DOHH2 (cell line): ENCODE data around the gene ZNF892.

Experiments
- H3F3A ChIP-seq: fragments of 200-600 bp; sonication (generic), shearing (Covaris generic); 2 replicates; pipeline ENCODE4 v1.6.0; 2016; ENCODE audit warnings: antibody characterized with exemption, mild to moderate bottlenecking; ENCODE audit not compliant: control insufficient read depth, insufficient read depth
- H3K27ac ChIP-seq: fragments of 200-600 bp; sonication (generic); 2 replicates; pipeline ENCODE4 v1.5.1; 2014; ENCODE audit warnings: low read depth, mild to moderate bottlenecking, low read length, moderate library complexity
- H3K27me3 ChIP-seq: fragments of 200-600 bp; sonication (generic); 2 replicates; pipeline ENCODE4 v1.6.1; 2014; ENCODE audit warnings: mild to moderate bottlenecking, low read length, mixed read lengths; ENCODE audit not compliant: control insufficient read depth
- H3K36me3 ChIP-seq: fragments of 200-600 bp; sonication (generic); 2 replicates; pipeline ENCODE4 v1.6.1; 2014; ENCODE audit warnings: mild to moderate bottlenecking, low read length, moderate library complexity, mixed read lengths; ENCODE audit not compliant: control insufficient read depth
- H3K4me1 ChIP-seq: fragments of 200-600 bp; sonication (generic); 2 replicates; pipeline ENCODE4 v1.6.1; 2014; ENCODE audit warnings: mild to moderate bottlenecking, low read length, mixed read lengths; ENCODE audit not compliant: control insufficient read depth
- H3K4me2 ChIP-seq: fragments of 200-600 bp; sonication (generic); 2 replicates; pipeline ENCODE4 v1.6.0; 2014; ENCODE audit warnings: mild to moderate bottlenecking, low read length, moderate library complexity
- H3K4me3 ChIP-seq: fragments of 200-600 bp; sonication (generic); 2 replicates; pipeline ENCODE4 v1.5.1; 2014; ENCODE audit warnings: mild to moderate bottlenecking, low read length, mixed read lengths
- H3K79me2 ChIP-seq: fragments of 200-600 bp; sonication (generic); 2 replicates; pipeline ENCODE4 v1.6.1; 2014; ENCODE audit warnings: mild to moderate bottlenecking, low read length, mixed read lengths; ENCODE audit not compliant: control insufficient read depth
- H3K9me2 ChIP-seq: fragments of 200-600 bp; sonication (generic); replicated peaks from 2 replicates; pipeline ENCODE4 v1.6.1; 2014; ENCODE audit warnings: mild to moderate bottlenecking, low read length, mixed read lengths; ENCODE audit not compliant: control insufficient read depth
- H3K9me3 ChIP-seq: fragments of 200-600 bp; sonication (generic); 2 replicates; pipeline ENCODE4 v1.6.1; 2014; ENCODE audit warnings: antibody characterized with exemption, low read length, mixed read lengths; ENCODE audit not compliant: control insufficient read depth, insufficient read depth
- H4K20me1 ChIP-seq: fragments of 200-600 bp; sonication (generic); 2 replicates; pipeline ENCODE4 v1.6.0; 2014; ENCODE audit warnings: low read depth, mild to moderate bottlenecking, antibody characterized with exemption, low read length, moderate library complexity; ENCODE audit not compliant: control insufficient read depth, insufficient read depth
- EZH2phosphoT487 ChIP-seq: fragments of 200-600 bp; sonication (generic); IDR thresholded peaks from 2 replicates; pipeline ENCODE4 v1.6.1; 2017; ENCODE audit warnings: borderline replicate concordance, mild to moderate bottlenecking, antibody characterized with exemption, low read length, moderate library complexity, mixed read lengths
- TF ChIP-seq, protein P1 (sequence below): fragments of 200-600 bp; sonication (generic); IDR thresholded peaks from one replicate; pipeline ENCODE4 v1.5.1; 2014; ENCODE audit warnings: antibody characterized with exemption, mild to moderate bottlenecking, low read depth, low read length; ENCODE audit not compliant: poor library complexity, severe bottlenecking

ZNF892 gene

DNA sequence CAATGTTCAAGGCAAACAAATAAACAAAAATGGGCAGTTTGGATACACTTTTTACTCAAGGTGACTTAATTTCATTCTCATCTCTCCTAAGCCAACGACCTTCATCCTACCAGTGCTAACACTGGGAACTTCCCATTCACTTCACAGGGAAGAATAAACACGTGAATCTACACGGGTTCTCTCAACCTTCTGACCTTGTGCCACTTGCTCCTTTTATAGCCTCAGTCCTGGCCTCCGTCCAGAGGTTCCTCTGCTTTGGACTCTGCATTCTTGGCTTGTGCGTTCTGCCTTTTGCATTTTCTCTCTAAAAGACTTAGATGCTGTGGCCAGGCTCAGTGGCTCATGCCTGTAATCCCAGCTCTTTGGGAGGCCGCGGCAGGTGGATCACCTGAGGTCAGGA lies 27.9 kb upstream of the ZNF892 start:
- Histone ChIP-seq H3F3A (no peaks in the 10 kb centered on the region), H4K20me1 (no peaks in the 10 kb centered on the region), H3K79me2 (no peaks in the 10 kb centered on the region), H3K9me2 (no peaks in the 10 kb centered on the region), H3K27ac (no peak overlapping the region), H3K36me3 (peaks cover 16% of the 10 kb centered on the region), H3K4me1 (no peaks in the 10 kb centered on the region), H3K4me3 (no peak overlapping the region), H3K27me3 (no peaks in the 10 kb centered on the region), H3K4me2 (no peak overlapping the region), H3K9me3 (no peaks in the 10 kb centered on the region)
- no peak for TF ChIP-seq EZH2phosphoT487
- TF ChIP-seq, protein P1, sequence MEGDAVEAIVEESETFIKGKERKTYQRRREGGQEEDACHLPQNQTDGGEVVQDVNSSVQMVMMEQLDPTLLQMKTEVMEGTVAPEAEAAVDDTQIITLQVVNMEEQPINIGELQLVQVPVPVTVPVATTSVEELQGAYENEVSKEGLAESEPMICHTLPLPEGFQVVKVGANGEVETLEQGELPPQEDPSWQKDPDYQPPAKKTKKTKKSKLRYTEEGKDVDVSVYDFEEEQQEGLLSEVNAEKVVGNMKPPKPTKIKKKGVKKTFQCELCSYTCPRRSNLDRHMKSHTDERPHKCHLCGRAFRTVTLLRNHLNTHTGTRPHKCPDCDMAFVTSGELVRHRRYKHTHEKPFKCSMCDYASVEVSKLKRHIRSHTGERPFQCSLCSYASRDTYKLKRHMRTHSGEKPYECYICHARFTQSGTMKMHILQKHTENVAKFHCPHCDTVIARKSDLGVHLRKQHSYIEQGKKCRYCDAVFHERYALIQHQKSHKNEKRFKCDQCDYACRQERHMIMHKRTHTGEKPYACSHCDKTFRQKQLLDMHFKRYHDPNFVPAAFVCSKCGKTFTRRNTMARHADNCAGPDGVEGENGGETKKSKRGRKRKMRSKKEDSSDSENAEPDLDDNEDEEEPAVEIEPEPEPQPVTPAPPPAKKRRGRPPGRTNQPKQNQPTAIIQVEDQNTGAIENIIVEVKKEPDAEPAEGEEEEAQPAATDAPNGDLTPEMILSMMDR = no peak

DNA sequence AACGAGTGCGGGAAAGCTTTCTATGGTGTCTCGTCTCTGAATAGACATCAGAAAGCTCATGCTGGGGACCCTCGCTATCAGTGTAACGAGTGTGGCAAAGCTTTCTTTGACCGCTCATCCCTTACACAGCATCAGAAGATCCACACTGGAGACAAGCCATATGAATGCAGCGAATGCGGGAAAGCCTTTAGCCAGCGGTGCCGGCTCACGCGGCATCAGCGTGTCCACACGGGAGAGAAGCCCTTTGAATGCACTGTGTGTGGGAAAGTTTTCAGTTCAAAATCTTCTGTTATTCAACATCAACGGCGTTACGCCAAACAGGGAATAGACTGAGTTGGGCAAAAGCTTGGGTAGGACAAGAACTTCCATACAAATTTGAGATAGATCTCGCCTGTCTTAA lies 25.5 kb upstream of the ZNF892 start:
- Histone ChIP-seq H3K4me2 (no peak overlapping the region), H3K79me2 (no peaks in the 10 kb centered on the region), H3K4me1 (no peaks in the 10 kb centered on the region), H4K20me1 (no peaks in the 10 kb centered on the region), H3K36me3 (peaks cover 16% of the 10 kb centered on the region), H3F3A (no peaks in the 10 kb centered on the region), H3K27me3 (no peaks in the 10 kb centered on the region), H3K27ac (no peak overlapping the region), H3K9me2 (no peaks in the 10 kb centered on the region), H3K9me3 (no peaks in the 10 kb centered on the region), H3K4me3 (no peak overlapping the region)
- TF ChIP-seq EZH2phosphoT487 = no peak
- TF ChIP-seq, protein P1 = no peak

DNA sequence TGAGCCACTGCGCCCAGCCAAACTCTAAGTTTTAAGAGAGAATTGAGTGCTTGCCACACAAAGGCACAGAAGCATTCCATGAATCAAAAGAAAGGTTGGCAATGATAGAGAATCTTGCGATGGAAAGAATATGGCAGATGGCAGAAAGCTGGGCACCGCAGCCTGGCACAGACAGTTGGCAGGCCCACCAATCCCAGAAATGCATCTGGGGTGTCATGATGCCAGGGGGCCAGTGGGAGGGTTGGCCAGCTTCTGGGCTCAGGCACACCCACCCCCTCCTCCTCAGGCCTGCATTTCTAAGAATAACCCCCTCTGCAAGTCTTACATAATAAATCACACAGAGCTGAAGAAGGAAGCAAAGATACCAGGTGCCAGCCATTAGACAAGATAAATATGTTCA lies 22.1 kb upstream of the ZNF892 start:
- H3K27me3 ChIP-seq = no peaks in the 10 kb centered on the region
- H3K9me2 ChIP-seq = no peaks in the 10 kb centered on the region

More for the DNA sequence above, 22.1 kb upstream of the ZNF892 start:
- TF ChIP-seq EZH2phosphoT487 = no peak
- TF ChIP-seq, protein P1 = no peak
- Histone ChIP-seq H3K4me2 (no peak overlapping the region), H3K9me3 (no peaks in the 10 kb centered on the region), H3K79me2 (no peaks in the 10 kb centered on the region), H3F3A (no peaks in the 10 kb centered on the region), H3K36me3 (peaks cover 16% of the 10 kb centered on the region), H3K4me3 (no peak overlapping the region), H4K20me1 (no peaks in the 10 kb centered on the region), H3K27ac (no peak overlapping the region), H3K4me1 (no peaks in the 10 kb centered on the region)
